PC-3 (cell line): ENCODE measurements around the gene CRIP2. TPM values are rescaled to one million over a fixed set of nuclear protein-coding genes. Genes with fewer than 3 reads are reported as not detected.

Source experiments
- ATAC-seq: fragments of 200-7000 bp; cut with Tn5 transposase; 2 replicates; pipeline ENCODE4 v1.9.1; 2020; ENCODE audit warnings: mild to moderate bottlenecking, moderate library complexity
- BruUV-seq: library from RNA; stranded (reverse); fragments of 400-500 nt; replicated peaks from 2 replicates; lab custom pipeline; 2021; lab: Mats Ljungman, UMichigan
- CTCF ChIA-PET: fragments of 300-600 bp; sonication (Branson Sonifier 250); formaldehyde crosslinking; loops from one replicate; lab custom pipeline; 2022; ENCODE audit warnings: antibody characterized with exemption; lab: Charles Lee
- POLR2A ChIA-PET: fragments of 300-600 bp; sonication (Branson Sonifier 250); formaldehyde crosslinking; loops from one replicate; lab custom pipeline; 2022; ENCODE audit warnings: antibody characterized with exemption; ENCODE audit not compliant: unreplicated experiment; lab: Charles Lee
- DNase-seq: peaks from one replicate; pipeline ENCODE4 v3.0.0-alpha.2; 2015
- H2AFZ ChIP-seq: fragments of 300-600 bp; sonication (generic); 2 replicates; pipeline ENCODE4 v1.6.0; 2016; ENCODE audit warnings: antibody characterized with exemption, low read length
- H3F3A ChIP-seq: fragments of 300-600 bp; sonication (generic); one replicate; pipeline ENCODE4 v1.6.0; 2017; ENCODE audit warnings: antibody characterized with exemption, low read length, control low read depth, mild to moderate bottlenecking; ENCODE audit not compliant: unreplicated experiment
- H3K27ac ChIP-seq: fragments of 300-600 bp; sonication (generic); 2 replicates; pipeline ENCODE4 v1.5.1; 2016; ENCODE audit warnings: mild to moderate bottlenecking, low read length
- H3K27me3 ChIP-seq: fragments of 300-600 bp; sonication (generic); 2 replicates; pipeline ENCODE4 v1.6.1; 2016; ENCODE audit warnings: low read length, mixed read lengths
- H3K36me3 ChIP-seq: fragments of 300-600 bp; sonication (generic); 2 replicates; pipeline ENCODE4 v1.6.1; 2016; ENCODE audit warnings: low read depth, mixed run types, low read length, mixed read lengths
- H3K4me1 ChIP-seq: fragments of 300-600 bp; sonication (generic); 2 replicates; pipeline ENCODE4 v1.5.1; 2016; ENCODE audit warnings: low read length; ENCODE audit not compliant: insufficient read depth
- H3K4me2 ChIP-seq: fragments of 300-600 bp; sonication (generic); 2 replicates; pipeline ENCODE4 v1.6.0; 2016; ENCODE audit warnings: low read length
- H3K4me3 ChIP-seq: fragments of 300-600 bp; sonication (generic); 2 replicates; pipeline ENCODE4 v1.5.1; 2016; ENCODE audit warnings: mild to moderate bottlenecking, low read length, mixed read lengths
- H3K79me2 ChIP-seq: fragments of 300-600 bp; sonication (generic); 2 replicates; pipeline ENCODE4 v1.6.1; 2017; ENCODE audit warnings: low read length, mixed read lengths
- H3K9ac ChIP-seq: fragments of 300-600 bp; sonication (generic); 2 replicates; pipeline ENCODE4 v1.6.0; 2016; ENCODE audit warnings: mild to moderate bottlenecking, low read length
- H3K9me2 ChIP-seq: fragments of 300-600 bp; sonication (generic); replicated peaks from 2 replicates; pipeline ENCODE4 v1.6.1; 2016; ENCODE audit warnings: mixed run types, low read length, mixed read lengths
- H3K9me3 ChIP-seq: fragments of 300-600 bp; sonication (generic); 2 replicates; pipeline ENCODE4 v1.6.1; 2016; ENCODE audit warnings: low read length, mixed read lengths
- H4K20me1 ChIP-seq: fragments of 300-600 bp; sonication (generic); 2 replicates; pipeline ENCODE4 v1.6.1; 2016; ENCODE audit warnings: low read length, mixed read lengths
- CTCF ChIP-seq: fragments of 300-600 bp; sonication (generic); conservative IDR thresholded peaks from 2 replicates; pipeline ENCODE4 v1.5.1; 2017; ENCODE audit warnings: antibody characterized with exemption, low read depth, mild to moderate bottlenecking, low read length
- EZH2 ChIP-seq: fragments of 300-600 bp; sonication (generic); IDR thresholded peaks from one replicate; pipeline ENCODE4 v1.6.1; 2017; ENCODE audit warnings: antibody characterized with exemption, mild to moderate bottlenecking, low read length; ENCODE audit not compliant: unreplicated experiment
- EZH2phosphoT487 ChIP-seq: fragments of 300-600 bp; sonication (generic); IDR thresholded peaks from 2 replicates; pipeline ENCODE4 v1.6.1; 2018; ENCODE audit warnings: mild to moderate bottlenecking, antibody characterized with exemption, low read length, borderline replicate concordance
- intact Hi-C: fragments of 100-400 bp; cut with micrococcal nuclease; formaldehyde crosslinking; loops from 2 replicates; pipeline ENCODE4 v1.9.0; 2023
- total RNA-seq: library from RNA; depleted of rRNA; stranded (reverse); fragments of >200 nt; gene quantifications from 2 replicates; pipeline ENCODE4 v1.2.3, GENCODE V29; 2014

The CRIP2 gene
- total RNA-seq, 1 experiment from 2014 or later: 100 TPM

GRCh38 chr14:105442125-105442524 lies 32.5 kb upstream of the CRIP2 start:
- Histone ChIP-seq H3K9me3 (no peaks in the 10 kb centered on the region), H3K4me3 (no peak overlapping the region), H3K9me2 (no peaks in the 10 kb centered on the region), H3K9ac (no peak overlapping the region), H4K20me1 (peaks cover 8% of the 10 kb centered on the region; the same call in 1 of the 2 replicates), H3K4me1 (no peaks in the 10 kb centered on the region), H3K4me2 (no peak overlapping the region), H2AFZ (no peak overlapping the region), H3K27ac (no peak overlapping the region), H3K27me3 (no peaks in the 10 kb centered on the region), H3K79me2 (peaks cover 20% of the 10 kb centered on the region), H3F3A (no peaks in the 10 kb centered on the region), H3K36me3 (peaks cover 5% of the 10 kb centered on the region; the same call in 1 of the 2 replicates)
- ChIA-PET CTCF (no interaction called here), POLR2A (no interaction called here)
- ATAC-seq: no peak
- intact Hi-C loops: no loop called here
- DNase-seq: no peak
- BruUV-seq: no TSS peak
- no peak for TF ChIP-seq EZH2phosphoT487
- no peak for TF ChIP-seq EZH2
- TF ChIP-seq CTCF: no peak

GRCh38 chr14:105442834-105443233 lies 31.8 kb upstream of the CRIP2 start:
- peaks cover 5% of the 10 kb centered on the region; the same call in 1 of the 2 replicates for H3K36me3 ChIP-seq
- no peak for TF ChIP-seq EZH2
- no peak for TF ChIP-seq EZH2phosphoT487
- TF ChIP-seq CTCF: no peak
- ATAC-seq: no peak; the same call in 1 of the 2 replicates
- no peak for DNase-seq
- H3K27me3 ChIP-seq: no peaks in the 10 kb centered on the region
- ChIA-PET CTCF (no interaction called here), POLR2A (no interaction called here)
- H3K9ac ChIP-seq: no peak overlapping the region
- H4K20me1 ChIP-seq: 0 out of 2 replicates have a peak, but pooled peaks cover 6% of the 10 kb centered on the region
- H3K79me2 ChIP-seq: peaks cover 12% of the 10 kb centered on the region
- no peak overlapping the region for H2AFZ ChIP-seq
- H3K4me3 ChIP-seq: no peak overlapping the region
- intact Hi-C loops: no loop called here
- H3K9me2 ChIP-seq: no peaks in the 10 kb centered on the region
- no peaks in the 10 kb centered on the region for H3F3A ChIP-seq
- no TSS peak for BruUV-seq
- H3K9me3 ChIP-seq: no peaks in the 10 kb centered on the region
- no peak overlapping the region for H3K4me2 ChIP-seq
- H3K27ac ChIP-seq: no peak overlapping the region
- no peaks in the 10 kb centered on the region for H3K4me1 ChIP-seq

- no peak overlapping the region for H3K27ac ChIP-seq
- no TSS peak for BruUV-seq
- H3K79me2 ChIP-seq: no peaks in the 10 kb centered on the region
- intact Hi-C loops: no loop called here
- CTCF ChIA-PET: no interaction called here
- H3F3A ChIP-seq: no peaks in the 10 kb centered on the region
- H3K9ac ChIP-seq: no peak overlapping the region
- no peaks in the 10 kb centered on the region for H3K4me1 ChIP-seq
- TF ChIP-seq CTCF (no peak), EZH2phosphoT487 (no peak), EZH2 (no peak)
- no peaks in the 10 kb centered on the region for H3K9me3 ChIP-seq
- no peaks in the 10 kb centered on the region for H4K20me1 ChIP-seq
- no peak overlapping the region for H3K4me2 ChIP-seq
- H3K36me3 ChIP-seq: peaks cover 5% of the 10 kb centered on the region; the same call in 1 of the 2 replicates
- H2AFZ ChIP-seq: no peak overlapping the region
- no peak for ATAC-seq
- H3K9me2 ChIP-seq: no peaks in the 10 kb centered on the region
- H3K27me3 ChIP-seq: no peaks in the 10 kb centered on the region
- POLR2A ChIA-PET: no interaction called here
- no peak overlapping the region for H3K4me3 ChIP-seq
- DNase-seq: no peak
Measured at GRCh38 chr14:105444859-105445258, 29.8 kb upstream of the CRIP2 start.
